PC-3 (cell line): ENCODE measurements around the gene TAGLN2. TPM values are rescaled to one million over a fixed set of nuclear protein-coding genes. Genes with fewer than 3 reads are reported as not detected.

Source experiments
- ATAC-seq: fragments of 200-7000 bp; cut with Tn5 transposase; 2 replicates; pipeline ENCODE4 v1.9.1; 2020; ENCODE audit warnings: mild to moderate bottlenecking, moderate library complexity
- BruUV-seq: library from RNA; stranded (reverse); fragments of 400-500 nt; replicated peaks from 2 replicates; lab custom pipeline; 2021; lab: Mats Ljungman, UMichigan
- CTCF ChIA-PET: fragments of 300-600 bp; sonication (Branson Sonifier 250); formaldehyde crosslinking; loops from one replicate; lab custom pipeline; 2022; ENCODE audit warnings: antibody characterized with exemption; lab: Charles Lee
- POLR2A ChIA-PET: fragments of 300-600 bp; sonication (Branson Sonifier 250); formaldehyde crosslinking; loops from one replicate; lab custom pipeline; 2022; ENCODE audit warnings: antibody characterized with exemption; ENCODE audit not compliant: unreplicated experiment; lab: Charles Lee
- DNase-seq: peaks from one replicate; pipeline ENCODE4 v3.0.0-alpha.2; 2015
- H2AFZ ChIP-seq: fragments of 300-600 bp; sonication (generic); 2 replicates; pipeline ENCODE4 v1.6.0; 2016; ENCODE audit warnings: antibody characterized with exemption, low read length
- H3F3A ChIP-seq: fragments of 300-600 bp; sonication (generic); one replicate; pipeline ENCODE4 v1.6.0; 2017; ENCODE audit warnings: antibody characterized with exemption, low read length, control low read depth, mild to moderate bottlenecking; ENCODE audit not compliant: unreplicated experiment
- H3K27ac ChIP-seq: fragments of 300-600 bp; sonication (generic); 2 replicates; pipeline ENCODE4 v1.5.1; 2016; ENCODE audit warnings: mild to moderate bottlenecking, low read length
- H3K27me3 ChIP-seq: fragments of 300-600 bp; sonication (generic); 2 replicates; pipeline ENCODE4 v1.6.1; 2016; ENCODE audit warnings: low read length, mixed read lengths
- H3K36me3 ChIP-seq: fragments of 300-600 bp; sonication (generic); 2 replicates; pipeline ENCODE4 v1.6.1; 2016; ENCODE audit warnings: low read depth, mixed run types, low read length, mixed read lengths
- H3K4me1 ChIP-seq: fragments of 300-600 bp; sonication (generic); 2 replicates; pipeline ENCODE4 v1.5.1; 2016; ENCODE audit warnings: low read length; ENCODE audit not compliant: insufficient read depth
- H3K4me2 ChIP-seq: fragments of 300-600 bp; sonication (generic); 2 replicates; pipeline ENCODE4 v1.6.0; 2016; ENCODE audit warnings: low read length
- H3K4me3 ChIP-seq: fragments of 300-600 bp; sonication (generic); 2 replicates; pipeline ENCODE4 v1.5.1; 2016; ENCODE audit warnings: mild to moderate bottlenecking, low read length, mixed read lengths
- H3K79me2 ChIP-seq: fragments of 300-600 bp; sonication (generic); 2 replicates; pipeline ENCODE4 v1.6.1; 2017; ENCODE audit warnings: low read length, mixed read lengths
- H3K9ac ChIP-seq: fragments of 300-600 bp; sonication (generic); 2 replicates; pipeline ENCODE4 v1.6.0; 2016; ENCODE audit warnings: mild to moderate bottlenecking, low read length
- H3K9me2 ChIP-seq: fragments of 300-600 bp; sonication (generic); replicated peaks from 2 replicates; pipeline ENCODE4 v1.6.1; 2016; ENCODE audit warnings: mixed run types, low read length, mixed read lengths
- H3K9me3 ChIP-seq: fragments of 300-600 bp; sonication (generic); 2 replicates; pipeline ENCODE4 v1.6.1; 2016; ENCODE audit warnings: low read length, mixed read lengths
- H4K20me1 ChIP-seq: fragments of 300-600 bp; sonication (generic); 2 replicates; pipeline ENCODE4 v1.6.1; 2016; ENCODE audit warnings: low read length, mixed read lengths
- CTCF ChIP-seq: fragments of 300-600 bp; sonication (generic); conservative IDR thresholded peaks from 2 replicates; pipeline ENCODE4 v1.5.1; 2017; ENCODE audit warnings: antibody characterized with exemption, low read depth, mild to moderate bottlenecking, low read length
- EZH2 ChIP-seq: fragments of 300-600 bp; sonication (generic); IDR thresholded peaks from one replicate; pipeline ENCODE4 v1.6.1; 2017; ENCODE audit warnings: antibody characterized with exemption, mild to moderate bottlenecking, low read length; ENCODE audit not compliant: unreplicated experiment
- EZH2phosphoT487 ChIP-seq: fragments of 300-600 bp; sonication (generic); IDR thresholded peaks from 2 replicates; pipeline ENCODE4 v1.6.1; 2018; ENCODE audit warnings: mild to moderate bottlenecking, antibody characterized with exemption, low read length, borderline replicate concordance
- intact Hi-C: fragments of 100-400 bp; cut with micrococcal nuclease; formaldehyde crosslinking; loops from 2 replicates; pipeline ENCODE4 v1.9.0; 2023
- total RNA-seq: library from RNA; depleted of rRNA; stranded (reverse); fragments of >200 nt; gene quantifications from 2 replicates; pipeline ENCODE4 v1.2.3, GENCODE V29; 2014

Gene TAGLN2
- total RNA-seq, 1 experiment from 2014 or later = 1,584 TPM

DNA sequence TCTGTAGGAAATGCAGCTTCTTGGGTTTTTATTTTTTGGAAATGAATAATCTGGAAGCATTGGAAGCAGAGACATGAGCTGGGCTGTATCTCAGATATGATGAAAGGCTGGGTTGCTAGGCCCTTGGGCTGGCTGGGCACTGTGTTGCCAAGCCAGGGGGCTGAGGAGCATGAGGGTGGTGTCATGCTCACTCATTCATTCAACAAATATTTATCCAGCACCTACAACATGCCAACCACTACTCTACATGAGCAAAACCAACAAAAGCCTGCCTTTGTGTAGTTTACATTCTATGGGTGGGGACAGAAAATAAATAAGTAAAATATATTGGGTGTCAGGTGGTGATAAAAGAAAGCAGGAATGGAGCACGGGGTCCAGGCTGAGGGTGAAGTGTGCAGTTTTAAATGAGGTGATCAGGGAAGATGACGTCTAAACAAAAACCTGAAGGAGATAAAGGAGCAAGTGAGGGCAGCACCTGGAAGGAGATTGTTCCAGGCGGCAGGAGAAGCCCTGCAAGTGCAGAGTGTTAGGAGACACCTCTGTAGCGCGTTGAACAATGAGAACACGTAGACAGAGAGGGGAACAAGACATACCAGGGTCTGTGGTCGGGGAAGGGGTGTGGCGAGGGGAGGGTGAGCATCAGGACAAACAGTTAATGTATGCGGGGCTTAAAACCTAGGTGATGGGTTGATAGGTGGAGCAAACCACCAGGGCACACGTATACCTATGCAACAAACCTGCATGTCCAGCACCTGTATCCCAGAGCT, 10.9 kb downstream of the TAGLN2 start:
- TF ChIP-seq EZH2phosphoT487 (peak; percentile 84), CTCF (no peak)
- no peaks in the 10 kb centered on the region for H3K9me2 ChIP-seq
- H3K4me1 ChIP-seq = peaks cover 97% of the 10 kb centered on the region
- CTCF ChIA-PET = interaction anchor here (0.6 to 1.2 kb wide), 2 partner anchors 22 to 92 kb away, joined by 5 read pairs; no protein-coding TSS in a partner anchor
- H3F3A ChIP-seq = peaks cover 19% of the 10 kb centered on the region
- H3K27ac ChIP-seq = peak overlapping the region; percentile 98
- no peaks in the 10 kb centered on the region for H3K9me3 ChIP-seq
- ATAC-seq = peak; percentile 61
- peak; percentile 95 for DNase-seq
- POLR2A ChIA-PET = interaction anchor here (0.5 to 1.6 kb wide), 6 partner anchors 9 to 685 kb away, joined by 3 to 12 read pairs (median 6); partner anchors contain the start of gene CFAP45
- peak overlapping the region; percentile 36; the same call in 1 of the 2 replicates for H3K4me3 ChIP-seq
- H2AFZ ChIP-seq = no peak overlapping the region
- peaks cover 29% of the 10 kb centered on the region for H3K36me3 ChIP-seq
- intact Hi-C loops = no loop called here
- no peaks in the 10 kb centered on the region for H3K27me3 ChIP-seq
- peak overlapping the region; percentile 78 for H3K4me2 ChIP-seq
- no TSS peak for BruUV-seq
- H3K9ac ChIP-seq = peak overlapping the region; percentile 85
- peaks cover 32% of the 10 kb centered on the region for H3K79me2 ChIP-seq
- H4K20me1 ChIP-seq = peaks cover 18% of the 10 kb centered on the region

GRCh38 chr1:159913451-159914192, 11.7 kb downstream of the TAGLN2 start:
- ATAC-seq (peak; percentile 2), DNase-seq (peak; percentile 91)
- Histone ChIP-seq H3K36me3 (peaks cover 21% of the 10 kb centered on the region), H3K27ac (peak overlapping the region; percentile 98), H3K4me1 (peaks cover 89% of the 10 kb centered on the region), H3K9me2 (no peaks in the 10 kb centered on the region), H3K9me3 (no peaks in the 10 kb centered on the region), H3K9ac (peak overlapping the region; percentile 85), H2AFZ (no peak overlapping the region), H3K4me2 (peak overlapping the region; percentile 78), H3K79me2 (peaks cover 24% of the 10 kb centered on the region; the same call in 1 of the 2 replicates), H3F3A (peaks cover 19% of the 10 kb centered on the region), H3K27me3 (no peaks in the 10 kb centered on the region), H3K4me3 (peak overlapping the region; percentile 36; the same call in 1 of the 2 replicates), H4K20me1 (peaks cover 10% of the 10 kb centered on the region)
- intact Hi-C loops = no loop called here
- TF ChIP-seq CTCF (no peak), EZH2phosphoT487 (no peak), EZH2 (no peak)
- POLR2A ChIA-PET = interaction anchor here (0.6 to 1.6 kb wide), 5 partner anchors 10 to 685 kb away, joined by 3 to 12 read pairs (median 4); partner anchors contain the start of gene CFAP45
- CTCF ChIA-PET = interaction anchor here (0.6 to 1.2 kb wide), 2 partner anchors 21 to 780 kb away, joined by 3 to 5 read pairs; no protein-coding TSS in a partner anchor
- no TSS peak for BruUV-seq
